Measurements from ENCODE around the gene UNCX.

GRCh38 chr7:1238450-1238882 is 5.8 kb downstream of the UNCX start:
- no peak for TF ChIP-seq CTCF (IDR thresholded peaks at IDR 0.05)
- TF ChIP-seq ZFX (IDR thresholded peaks at IDR 0.05; ENCODE audit: borderline replicate concordance) = no peak

Data from 22Rv1 (cell line).